Measurements from ENCODE around the gene CBL.
A peak's percentile ranks its signal among the peaks of the same experiment; 100 is the strongest.

Gene CBL

DNA sequence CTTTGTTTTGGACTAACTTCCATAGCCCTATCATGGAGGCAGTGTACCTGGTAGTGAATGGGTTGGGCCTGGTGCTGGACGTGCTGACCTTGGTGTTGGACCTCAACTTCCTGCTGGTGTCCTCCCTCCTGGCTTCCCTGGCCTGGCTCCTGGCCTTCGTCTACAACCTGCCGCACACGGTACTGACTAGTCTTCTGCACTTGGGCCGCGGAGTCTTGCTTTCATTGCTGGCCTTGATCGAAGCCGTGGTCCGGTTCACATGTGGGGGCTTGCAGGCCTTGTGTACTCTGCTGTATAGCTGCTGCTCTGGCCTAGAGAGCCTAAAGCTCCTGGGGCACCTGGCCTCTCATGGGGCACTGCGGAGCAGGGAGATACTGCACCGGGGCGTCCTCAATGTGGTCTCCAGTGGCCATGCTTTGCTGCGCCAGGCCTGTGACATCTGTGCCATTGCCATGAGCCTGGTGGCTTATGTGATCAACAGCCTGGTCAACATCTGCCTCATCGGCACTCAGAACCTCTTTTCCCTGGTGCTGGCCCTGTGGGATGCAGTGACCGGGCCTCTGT is 129.0 kb downstream of the CBL start:
- DNase-seq = no peak

DNA sequence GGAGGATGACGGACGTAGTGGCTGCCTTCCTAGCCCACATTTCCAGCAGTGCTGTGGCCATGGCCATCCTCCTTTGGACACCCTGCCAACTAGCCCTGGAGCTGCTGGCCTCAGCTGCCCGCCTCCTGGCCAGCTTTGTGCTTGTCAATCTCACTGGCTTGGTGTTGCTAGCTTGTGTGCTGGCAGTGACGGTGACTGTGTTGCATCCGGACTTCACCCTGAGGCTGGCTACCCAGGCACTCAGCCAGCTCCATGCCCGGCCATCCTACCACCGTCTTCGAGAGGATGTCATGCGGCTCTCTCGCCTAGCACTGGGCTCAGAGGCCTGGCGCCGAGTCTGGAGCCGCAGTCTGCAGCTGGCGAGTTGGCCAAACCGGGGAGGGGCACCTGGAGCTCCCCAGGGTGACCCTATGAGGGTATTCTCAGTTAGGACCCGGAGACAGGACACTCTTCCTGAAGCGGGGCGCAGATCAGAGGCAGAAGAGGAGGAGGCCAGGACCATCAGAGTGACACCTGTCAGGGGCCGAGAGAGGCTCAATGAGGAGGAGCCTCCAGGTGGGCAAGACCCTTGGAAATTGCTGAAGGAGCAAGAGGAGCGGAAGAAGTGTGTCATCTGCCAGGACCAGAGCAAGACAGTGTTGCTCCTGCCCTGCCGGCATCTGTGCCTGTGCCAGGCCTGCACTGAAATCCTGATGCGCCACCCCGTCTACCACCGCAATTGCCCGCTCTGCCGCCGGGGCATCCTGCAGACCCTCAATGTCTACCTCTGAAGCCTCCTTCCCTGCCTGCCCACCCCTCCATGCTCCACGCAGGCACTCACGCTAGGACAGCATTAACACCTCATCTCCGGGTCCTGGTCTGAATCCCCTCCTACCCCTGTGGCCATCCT is 129.8 kb downstream of the CBL start:
- no peak for DNase-seq

DNA sequence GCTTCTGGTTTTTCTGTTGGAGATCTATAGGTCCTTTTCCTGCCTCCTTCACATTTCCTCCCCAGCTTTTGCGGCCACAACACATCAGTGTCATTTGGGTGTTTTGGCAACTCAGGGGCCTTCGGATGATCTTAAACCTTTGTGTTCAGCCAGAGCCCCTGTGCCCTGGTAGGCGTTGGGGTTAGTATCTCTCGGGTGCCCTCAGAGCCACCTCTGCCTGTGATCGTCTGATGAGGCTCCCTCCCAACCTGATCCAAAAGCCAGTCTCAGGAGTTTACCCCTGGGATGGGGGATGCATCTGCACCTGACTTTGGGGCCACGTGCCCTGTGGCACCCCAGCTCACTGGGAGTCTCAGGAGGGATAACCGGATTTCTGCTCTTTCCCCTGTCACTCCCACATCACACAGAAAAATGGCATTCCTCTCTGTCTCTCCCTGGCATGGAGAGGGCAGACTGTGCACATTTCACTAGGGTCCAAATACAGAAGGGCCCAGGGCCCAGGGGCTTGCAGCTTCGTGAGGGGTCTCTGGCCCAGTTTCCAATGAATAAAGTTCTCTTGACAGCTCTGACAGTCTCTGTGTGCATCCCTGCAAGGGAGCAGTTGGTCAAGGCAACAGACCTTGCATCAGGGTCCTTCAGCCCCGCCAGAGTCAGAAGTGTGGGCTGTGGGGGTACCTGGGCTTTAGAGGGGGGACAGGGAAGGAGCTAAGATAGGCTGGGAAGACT is 130.8 kb downstream of the CBL start:
- DNase-seq = no peak

DNA sequence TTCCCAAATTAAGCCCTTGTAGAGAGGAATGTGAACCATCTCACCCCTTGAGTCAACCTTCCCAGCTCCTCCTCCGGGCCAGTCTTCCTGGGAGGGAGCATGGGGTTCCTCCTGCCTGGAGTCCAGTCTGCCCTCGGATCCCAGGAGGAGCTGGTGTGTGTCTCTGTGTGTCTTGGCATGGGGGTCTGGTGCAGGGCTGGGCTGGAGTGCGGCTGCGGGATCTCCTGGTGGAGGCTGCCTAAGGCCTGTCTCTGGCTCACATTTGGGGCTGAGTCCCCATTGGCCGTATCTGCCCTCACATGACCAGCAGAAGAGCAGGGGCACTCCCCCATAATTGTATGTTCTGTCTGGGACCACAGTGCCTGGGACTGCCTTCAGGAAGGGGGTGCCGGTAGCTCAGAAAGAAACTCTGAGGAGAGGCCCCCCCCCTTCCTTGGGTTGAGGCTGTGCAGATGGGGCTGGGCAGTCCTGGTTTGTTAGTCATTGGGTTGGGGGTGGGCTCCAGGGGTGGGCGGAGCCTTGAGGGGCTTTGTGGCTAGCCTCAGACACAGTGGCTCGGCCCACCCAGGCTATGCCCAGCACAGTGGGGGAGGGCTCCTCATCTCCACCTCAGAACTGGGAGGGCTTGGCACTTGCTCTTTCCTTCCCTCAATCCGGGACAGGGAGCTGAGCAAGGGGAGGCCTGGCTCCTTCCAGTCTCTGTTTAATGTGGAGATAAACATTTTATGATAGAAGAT is 131.6 kb downstream of the CBL start:
- no peak for DNase-seq

DNA sequence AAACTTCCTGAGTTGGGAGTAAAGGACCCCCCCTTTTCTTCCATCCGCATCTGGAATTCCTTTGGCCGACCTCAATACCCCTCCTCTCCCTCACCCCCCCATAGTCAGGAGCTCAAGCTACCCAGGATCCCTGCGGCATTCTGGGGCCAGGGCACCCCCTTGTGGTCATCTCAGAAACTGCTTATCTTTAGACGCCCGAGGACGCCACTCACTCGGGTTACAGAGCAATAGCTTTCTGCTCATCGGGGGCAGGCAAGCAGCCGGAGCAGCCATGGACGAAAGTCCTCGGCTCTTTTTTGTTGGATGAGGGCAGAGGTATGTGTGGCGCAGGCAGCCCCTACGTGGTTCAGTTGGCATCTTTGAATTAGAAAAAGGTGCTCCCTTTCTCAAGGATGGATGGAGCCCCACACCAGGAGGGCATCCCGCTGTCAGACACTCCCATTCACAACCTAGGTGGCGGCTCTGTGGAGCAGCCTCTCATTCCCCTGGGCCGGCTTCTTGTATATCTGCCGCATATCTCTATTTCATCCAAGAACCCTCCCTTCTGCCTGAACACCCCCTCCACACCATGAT is 132.3 kb downstream of the CBL start:
- peak; percentile 47 for DNase-seq

DNA sequence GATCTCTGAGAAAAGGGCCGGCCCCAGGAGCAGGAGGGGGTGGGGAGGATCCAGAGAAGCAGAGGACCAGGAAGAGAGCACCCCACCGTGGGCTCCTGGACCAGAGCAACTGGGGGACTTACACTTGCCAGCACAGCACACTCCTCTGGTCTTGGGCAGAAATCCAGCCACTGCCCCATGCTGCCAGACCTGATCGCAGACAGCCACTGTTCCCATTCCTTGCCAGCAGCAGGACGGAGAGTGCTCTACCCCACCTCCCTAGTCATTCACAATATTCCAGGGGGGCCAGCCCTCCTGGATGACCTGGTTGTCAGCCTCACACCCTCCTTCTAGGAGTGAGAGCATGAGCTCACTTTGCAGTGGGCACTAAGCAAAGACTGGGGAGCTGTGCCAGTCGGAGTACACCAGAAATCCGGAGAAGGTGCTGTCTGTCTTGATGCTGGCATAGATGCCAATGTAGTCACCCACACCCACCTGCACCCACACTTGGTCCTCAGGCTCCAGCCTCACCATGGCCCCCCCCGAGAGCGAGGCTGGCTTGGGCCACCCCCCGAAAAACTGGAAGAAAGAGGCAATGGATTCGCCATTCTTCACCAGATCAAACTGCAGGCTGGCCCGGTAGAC is 132.9 kb downstream of the CBL start:
- no peak for DNase-seq

DNA sequence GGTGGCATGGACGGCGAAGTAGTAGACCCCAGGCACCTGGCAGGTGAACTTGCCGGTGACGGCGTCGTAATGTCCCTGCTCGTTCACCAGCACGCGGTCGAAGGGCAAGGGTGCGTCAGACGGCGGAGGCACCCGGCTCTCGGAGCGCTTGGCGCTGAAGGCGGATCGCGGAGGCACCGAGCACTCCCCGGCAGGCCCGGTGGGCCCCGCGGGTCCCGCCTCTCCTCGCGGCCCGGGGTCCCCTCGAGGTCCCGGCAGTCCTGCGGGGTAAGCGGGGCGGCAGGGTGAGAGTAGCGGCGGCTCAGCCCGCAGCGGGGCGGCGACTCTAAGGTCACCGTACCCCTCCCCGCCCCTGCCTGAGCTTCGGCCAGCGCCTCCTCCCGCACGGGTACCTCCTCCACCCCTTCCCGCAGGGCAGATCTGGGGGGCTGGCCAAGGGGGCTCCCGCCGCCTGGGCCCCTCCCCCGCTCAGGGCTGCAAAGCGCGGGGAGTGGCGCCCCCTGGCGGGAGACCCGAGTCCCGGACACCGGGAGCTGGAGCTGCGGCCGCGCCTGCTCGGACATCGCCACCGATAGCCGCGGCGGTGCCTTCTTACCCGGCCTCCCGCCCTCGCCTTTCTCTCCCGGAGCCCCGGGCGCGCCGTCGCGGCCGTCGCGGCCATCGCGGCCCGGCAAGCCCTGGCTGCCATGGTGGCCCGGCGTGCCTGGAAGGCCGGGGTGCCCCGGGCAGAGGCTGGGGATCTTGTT is 133.6 kb downstream of the CBL start:
- DNase-seq = no peak

DNA sequence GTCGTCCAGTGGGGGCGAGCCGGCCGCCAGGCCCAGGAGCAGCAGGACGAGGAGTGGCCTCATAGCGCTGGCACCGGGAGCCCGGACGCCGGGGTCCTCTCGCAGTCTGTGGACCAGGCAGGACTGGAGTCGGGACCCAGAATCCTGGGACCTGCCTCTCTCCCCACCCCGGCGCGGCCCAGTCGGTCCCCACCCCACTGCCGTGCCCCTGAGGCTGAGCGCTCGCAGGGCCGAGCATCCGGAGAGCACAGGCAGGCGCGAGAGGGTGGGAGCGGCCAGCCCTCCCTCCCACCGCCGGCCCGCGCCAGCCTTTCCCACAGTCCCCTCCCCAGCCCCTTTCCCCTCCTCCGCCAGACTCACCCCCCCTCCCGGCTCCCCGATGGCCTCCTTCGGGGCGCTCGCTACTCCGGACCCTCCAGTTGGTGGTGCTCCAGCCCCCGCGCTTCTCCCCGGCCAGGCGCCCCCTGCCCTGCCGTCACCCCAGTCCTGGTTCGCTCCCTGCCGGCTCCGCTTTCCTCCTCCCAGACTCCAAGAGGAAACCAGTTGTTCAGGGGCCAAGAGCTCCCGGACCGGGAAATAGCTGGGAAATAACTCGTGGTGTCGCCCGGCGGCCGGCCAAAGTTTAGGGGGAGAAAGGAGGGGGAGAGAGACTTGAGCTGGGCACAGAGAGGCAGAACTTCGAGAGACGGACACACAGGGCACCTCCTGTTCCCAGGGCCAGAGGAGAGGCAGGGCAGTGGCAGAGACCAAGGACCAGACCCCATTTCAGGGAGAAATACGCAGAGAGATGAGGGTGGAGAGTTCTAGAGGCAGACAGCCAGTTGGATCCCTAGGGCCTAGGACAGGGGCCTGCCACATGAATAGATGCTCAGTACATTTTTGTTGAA is 134.4 kb downstream of the CBL start, which contains the start of gene C1QTNF5:
Gene C1QTNF5 (minus strand): TSS at position 549 of the 887 bp plus-strand sequence. CDS start 486 bp downstream, at position 63.
- no peak for DNase-seq

DNA sequence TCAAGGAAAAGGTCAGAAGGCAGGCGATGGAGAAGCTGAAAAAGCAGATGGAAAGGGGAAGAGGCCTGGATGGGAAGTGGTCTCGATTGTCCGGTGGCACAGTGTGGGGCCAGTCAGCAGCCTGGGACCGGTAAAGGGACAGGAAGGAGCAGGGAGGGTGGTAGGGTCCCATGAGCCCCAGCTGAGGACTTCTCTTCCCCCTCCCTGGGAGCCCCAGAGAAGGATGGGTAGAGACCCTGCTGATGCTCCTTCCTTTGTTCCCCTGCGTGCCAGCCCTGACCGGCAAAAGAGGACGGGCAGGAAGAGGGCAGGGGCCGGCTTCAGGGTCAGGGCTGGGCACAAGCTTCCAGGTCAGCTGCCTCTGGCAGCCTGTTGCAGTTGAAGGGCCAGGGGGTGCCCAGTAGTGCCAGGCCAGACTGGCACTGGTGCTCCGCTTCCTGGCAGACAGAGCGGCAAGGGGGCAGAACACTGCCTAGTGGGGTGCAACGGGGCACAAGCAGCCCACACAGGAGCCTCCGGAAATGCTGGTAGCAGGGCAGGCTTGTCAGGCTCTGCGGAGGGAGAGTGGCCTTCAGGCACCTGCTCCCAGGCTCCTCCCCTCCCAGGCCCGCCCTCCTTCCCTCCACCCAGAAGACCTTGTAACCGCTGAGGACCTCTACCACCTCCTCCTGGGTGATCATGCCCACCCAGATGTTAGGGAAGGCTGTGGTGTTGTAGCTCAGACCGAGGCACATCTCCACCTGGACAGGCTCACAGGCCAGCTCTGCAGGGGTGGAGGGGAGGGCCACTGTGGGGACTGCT is 135.3 kb downstream of the CBL start:
- no peak for DNase-seq

DNA sequence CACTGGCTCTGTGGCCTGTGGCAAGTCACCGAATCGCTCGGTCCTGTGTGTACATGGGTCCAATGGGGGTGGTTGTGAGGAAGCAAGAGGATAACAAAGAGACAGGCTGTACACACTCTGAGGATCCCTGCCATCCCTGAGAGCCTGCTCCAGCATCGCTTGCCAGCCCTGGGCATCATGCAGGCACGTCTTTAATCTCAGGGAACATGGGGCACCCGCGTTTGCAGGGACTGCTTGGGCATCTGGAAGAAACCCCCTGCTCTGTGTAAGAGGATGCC is 135.8 kb downstream of the CBL start:
- DNase-seq = no peak

DNA sequence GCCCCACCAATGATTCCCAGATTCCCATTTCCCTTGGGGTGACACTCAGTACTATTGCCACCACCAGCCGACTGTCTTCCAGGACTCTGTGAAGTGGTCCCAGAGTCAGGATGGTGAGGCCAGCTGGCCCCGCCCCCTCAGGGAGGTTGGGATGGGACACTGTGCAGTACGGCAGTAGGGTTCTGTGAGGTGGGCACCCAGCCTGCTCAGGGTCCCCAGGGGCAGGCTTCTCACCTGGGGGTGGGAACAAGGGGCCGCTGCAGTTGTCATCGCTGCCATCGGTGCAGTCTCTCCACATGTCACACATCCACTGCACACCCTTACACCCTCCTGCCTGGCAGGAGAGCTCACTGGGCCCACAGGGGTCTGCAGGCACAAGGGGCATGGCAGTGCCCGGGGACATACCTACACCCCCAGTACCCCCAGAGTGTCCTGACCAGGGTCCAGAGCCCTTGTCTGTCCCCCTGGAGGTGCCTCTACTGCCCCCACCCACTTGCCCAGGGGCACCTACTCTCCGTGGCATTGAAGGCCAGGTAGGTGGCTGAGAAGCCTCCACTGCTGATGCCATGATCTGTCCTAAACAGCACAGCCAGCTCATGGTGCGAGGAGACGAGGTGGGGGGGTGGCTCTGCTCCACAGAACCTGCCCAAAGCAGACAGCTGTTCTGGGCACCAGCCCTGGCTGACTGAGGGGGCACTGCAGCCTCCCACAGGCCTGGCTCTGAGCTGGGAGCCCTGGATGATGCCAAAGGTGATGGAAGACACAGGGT is 136.4 kb downstream of the CBL start:
- DNase-seq = no peak

DNA sequence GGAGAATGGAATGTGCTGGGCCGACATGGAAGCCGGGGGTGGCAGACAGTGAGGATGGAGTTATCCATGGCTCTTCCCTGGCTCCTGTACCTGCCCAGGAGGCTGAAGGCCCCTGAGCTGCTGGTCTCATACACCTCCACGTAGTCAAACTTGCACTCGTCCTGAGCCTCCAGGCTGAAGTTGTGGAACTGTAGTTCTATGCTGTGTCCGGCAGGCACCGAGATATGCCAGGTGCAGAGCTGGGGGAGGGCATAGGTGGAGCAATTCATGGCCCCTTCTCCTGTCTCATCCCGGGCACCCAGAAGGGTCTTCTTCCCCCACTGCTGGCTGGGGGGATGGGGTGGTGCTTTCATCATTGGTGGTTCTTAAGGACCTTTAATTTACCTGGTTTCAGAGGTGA is 137.6 kb downstream of the CBL start:
- DNase-seq = no peak

DNA sequence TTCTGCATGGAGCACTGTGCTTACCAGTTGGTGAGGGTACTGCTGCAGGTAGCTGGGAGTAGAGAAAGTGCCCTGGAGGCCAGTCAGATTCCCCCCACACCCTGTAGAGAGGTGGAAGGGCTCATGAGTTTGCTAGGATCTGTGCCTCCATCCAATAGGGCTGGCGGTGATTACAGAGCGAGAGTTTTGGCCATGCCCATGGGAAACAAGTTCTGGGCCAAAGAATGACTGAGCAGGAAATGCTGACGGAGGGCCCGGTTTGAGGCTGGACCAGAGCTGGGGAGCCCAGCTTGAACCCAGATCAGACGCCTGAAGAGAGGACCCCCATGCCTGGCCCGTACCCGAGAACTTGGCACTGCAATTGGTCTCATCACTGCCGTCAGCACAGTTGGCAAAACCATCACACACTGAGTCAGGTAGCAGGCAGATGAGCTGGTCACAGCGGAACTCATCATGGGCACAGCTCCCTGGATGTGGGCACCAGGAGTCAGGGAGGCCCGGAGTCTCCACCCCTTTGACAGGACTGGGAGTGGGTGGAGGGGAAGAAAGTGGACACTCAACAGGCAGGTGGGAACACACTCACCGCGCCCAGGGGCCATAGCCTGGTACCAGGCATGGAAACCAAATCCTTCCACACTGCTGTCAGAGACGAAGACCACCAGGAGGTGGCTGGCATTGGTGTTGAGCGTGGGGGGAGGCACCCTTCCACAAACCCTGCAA is 138.3 kb downstream of the CBL start:
- no peak for DNase-seq

DNA sequence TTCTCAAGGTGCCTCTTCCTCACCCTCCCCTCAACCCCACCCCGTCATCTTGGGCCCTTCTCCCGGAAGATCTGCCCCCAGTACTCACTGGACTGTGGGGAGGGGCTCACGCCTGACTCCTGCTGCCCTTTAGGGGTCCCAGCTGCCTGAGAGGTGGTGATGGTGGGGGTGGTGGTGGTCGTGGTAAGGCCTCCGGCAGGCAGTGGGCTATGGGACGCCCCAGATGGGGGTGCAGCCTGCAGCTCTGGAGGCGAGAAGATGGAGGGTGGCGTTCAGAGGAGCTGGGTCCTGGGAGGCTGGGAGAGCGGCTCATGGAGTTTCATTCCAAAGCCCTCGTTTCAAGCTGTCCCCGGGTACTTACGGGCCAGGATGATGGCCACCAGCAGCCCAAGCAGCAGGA is 139.5 kb downstream of the CBL start:
- DNase-seq = no peak

DNA sequence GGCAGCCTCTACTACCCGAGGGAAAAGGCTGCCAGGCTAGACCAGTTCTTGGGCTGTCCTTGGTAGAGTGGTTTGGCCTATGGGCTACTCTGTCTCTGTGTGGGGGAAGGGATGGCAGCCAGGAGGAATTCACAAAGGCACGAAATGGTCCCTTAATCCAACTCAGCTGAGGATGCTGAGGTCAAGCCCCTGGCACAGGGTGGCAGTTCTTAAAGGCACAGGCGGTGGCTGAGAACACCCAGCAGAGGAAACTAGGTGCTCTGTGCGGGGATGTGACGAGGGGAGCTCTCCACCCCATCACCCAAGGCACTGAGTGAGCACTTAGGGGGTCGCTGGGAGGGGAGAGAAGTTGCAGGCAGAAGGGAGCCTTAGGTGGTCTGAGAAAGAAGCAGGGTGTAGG is 140.5 kb downstream of the CBL start, which contains the start of gene MFRP:
Gene MFRP (minus strand): TSS at position 101 of the 400 bp plus-strand sequence. CDS start 192 bp downstream, outside the sequence.
- DNase-seq = no peak

DNA sequence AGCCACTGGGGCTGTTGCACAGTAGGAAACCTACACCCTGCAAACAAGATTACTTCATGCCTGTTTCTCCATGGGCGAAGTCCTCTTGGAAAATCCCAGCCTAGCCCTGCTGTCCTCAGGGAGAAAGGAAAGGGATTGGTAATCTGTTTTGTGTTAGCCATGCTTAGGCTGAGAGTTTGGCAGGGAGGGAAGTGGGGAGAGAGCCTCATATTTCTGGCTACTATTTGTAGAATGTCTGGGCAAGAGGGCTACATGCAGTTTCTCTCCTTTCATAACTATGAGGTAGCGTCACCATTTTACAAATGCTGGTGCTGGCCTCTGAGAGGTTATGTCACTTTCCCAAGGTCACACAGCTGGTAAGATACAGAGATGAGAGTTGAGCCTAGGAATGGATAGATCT is 141.1 kb downstream of the CBL start:
- no peak for DNase-seq

DNA sequence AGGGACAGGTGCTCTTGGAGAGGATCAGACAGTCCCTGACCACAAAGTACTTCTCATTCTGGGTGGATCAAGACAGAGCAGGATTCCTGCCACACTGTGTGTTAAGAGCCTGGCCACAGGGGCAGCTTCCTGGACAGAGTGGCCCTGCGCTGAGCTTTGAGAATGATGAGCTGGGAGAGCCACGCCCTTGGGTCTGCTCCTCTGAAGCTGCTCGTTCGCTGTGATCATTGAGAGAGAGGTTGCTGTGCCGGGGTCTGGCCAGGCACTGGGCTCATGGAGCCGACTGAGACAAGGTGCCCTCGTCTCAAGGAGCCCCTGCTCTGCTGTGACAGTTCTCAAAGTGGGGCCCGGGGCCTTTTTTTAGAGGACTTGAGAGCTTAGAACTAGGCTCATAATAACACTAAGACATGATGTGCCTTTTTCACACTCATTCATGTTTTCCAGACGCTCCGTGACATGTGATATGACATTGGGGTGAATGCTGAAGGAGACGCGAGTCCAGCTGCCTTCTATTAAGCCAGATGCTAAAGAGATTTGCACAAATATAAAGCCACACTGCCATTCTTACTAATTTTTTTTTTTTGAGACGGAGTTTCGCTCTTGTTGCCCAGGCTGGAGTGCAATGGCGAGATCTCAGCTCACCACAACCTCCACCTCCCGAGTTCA is 141.9 kb downstream of the CBL start:
- DNase-seq = no peak

DNA sequence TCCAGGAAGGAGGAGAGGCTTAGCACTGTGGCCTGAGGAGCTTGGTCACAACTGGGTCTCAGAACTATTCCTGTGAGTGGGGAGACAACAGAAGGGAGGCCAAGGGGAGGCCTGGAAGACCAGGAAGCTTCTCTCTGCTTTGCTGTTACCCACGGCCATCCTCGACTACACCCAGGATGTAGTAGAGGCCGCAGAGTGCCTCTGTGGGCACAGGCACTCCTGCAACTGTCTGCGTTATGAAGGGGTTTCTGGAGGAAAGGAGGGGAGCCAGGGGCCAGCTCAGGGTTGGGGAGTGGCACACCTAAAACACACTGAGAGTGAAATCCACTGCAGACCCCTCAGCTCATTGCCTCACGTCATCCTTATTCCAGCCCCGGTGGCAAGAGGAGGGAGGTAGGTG is 144.2 kb downstream of the CBL start:
- no peak for DNase-seq

Measured in effector CD8-positive, alpha-beta T cell (primary cell).